ENCODE results near the gene SPINT1. TPM values are rescaled to one million over a fixed set of nuclear protein-coding genes. Genes with fewer than 3 reads are reported as not detected.
A peak's percentile ranks its signal among the peaks of the same experiment; 100 is the strongest.

SPINT1 gene
- total RNA-seq, 3 donors from 2014 or later = 167 to 415 (median 324) TPM

GRCh38 chr15:40844696-40845030 lies 815 bp downstream of the SPINT1 start:
- intact Hi-C loops (cut with DNase I, micrococcal nuclease) = no loop called here
- no peak for TF ChIP-seq CTCF (IDR thresholded peaks at IDR 0.05)
- H3K9me3 ChIP-seq = no peaks in the 10 kb centered on the region
- ATAC-seq (peak; percentile 7), DNase-seq (peak in 2 of 3 donors; percentile 51 to 69)
- H3K36me3 ChIP-seq (ENCODE audit: low read depth) = no peaks in the 10 kb centered on the region
- H3K4me3 ChIP-seq = peak overlapping the region; percentile 65
- peaks cover 11% of the 10 kb centered on the region for H3K4me1 ChIP-seq (ENCODE audit: low read depth)

GRCh38 chr15:40845036-40845435 lies 1.2 kb downstream of the SPINT1 start:
- Histone ChIP-seq H3K4me3 (peak overlapping the region; percentile 65), H3K36me3 (ENCODE audit: low read depth) (no peaks in the 10 kb centered on the region)
- intact Hi-C loops (cut with DNase I, micrococcal nuclease) = no loop called here

GRCh38 chr15:40845511-40846284 lies 1.9 kb downstream of the SPINT1 start:
- H3K4me1 ChIP-seq (ENCODE audit: low read depth) = peaks cover 15% of the 10 kb centered on the region
- DNase-seq (peak; percentile 80 to 89 (median 86)), ATAC-seq (peak; percentile 77)
- no peak for TF ChIP-seq CTCF (IDR thresholded peaks at IDR 0.05)
- H3K4me3 ChIP-seq = peak overlapping the region; percentile 65
- no peaks in the 10 kb centered on the region for H3K9me3 ChIP-seq
- H3K36me3 ChIP-seq (ENCODE audit: low read depth) = no peaks in the 10 kb centered on the region
- intact Hi-C loops (cut with DNase I, micrococcal nuclease) = no loop called here

More at GRCh38 chr15:40845036-40845435, 1.2 kb downstream of the SPINT1 start:
- TF ChIP-seq CTCF (IDR thresholded peaks at IDR 0.05) = no peak
- DNase-seq (no peak), ATAC-seq (no peak)
- no peaks in the 10 kb centered on the region for H3K9me3 ChIP-seq
- peaks cover 11% of the 10 kb centered on the region for H3K4me1 ChIP-seq (ENCODE audit: low read depth)

- peak; percentile 37 for ATAC-seq
- intact Hi-C loops (cut with DNase I, micrococcal nuclease) = no loop called here
Measured at GRCh38 chr15:40846841-40847222, 3.0 kb downstream of the SPINT1 start.

DNA sequence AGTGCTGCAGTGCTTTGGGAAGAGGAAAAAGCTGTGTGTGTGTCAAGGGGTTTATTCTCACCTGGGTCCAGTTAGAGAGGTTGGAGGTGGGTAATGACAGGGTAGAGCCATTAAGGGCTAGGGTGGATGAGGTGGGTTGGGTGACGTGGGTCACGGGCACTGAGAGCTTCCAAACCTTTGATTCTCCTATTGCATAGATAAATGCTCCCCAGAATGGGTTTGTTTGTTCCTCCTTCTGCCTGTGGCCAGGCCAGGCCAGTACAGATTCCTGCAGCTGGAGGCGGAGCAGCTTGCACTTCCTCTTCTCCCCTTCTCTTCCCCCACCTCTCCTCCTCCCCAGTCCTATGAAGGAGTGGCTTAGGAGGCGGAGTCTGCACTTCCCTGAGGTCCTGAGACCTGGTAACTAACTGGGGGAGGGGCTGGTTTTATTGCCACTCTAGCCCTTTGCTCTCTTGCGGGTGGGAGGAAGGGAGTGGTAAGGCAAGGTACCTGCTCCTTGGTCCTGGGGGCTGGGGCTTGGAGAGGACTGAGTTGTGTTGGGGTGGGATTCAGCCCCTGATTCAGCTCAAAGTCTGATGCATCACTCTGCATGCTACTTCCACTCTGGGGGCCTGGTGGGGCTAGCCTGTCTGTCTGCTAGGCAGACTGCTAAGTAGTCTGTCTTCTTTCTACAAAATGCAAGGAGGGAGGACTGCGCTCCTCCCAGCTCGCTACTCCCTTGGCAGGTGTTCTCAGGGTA lies 3.5 kb downstream of the SPINT1 start:
- Histone ChIP-seq H3K4me3 (no peak overlapping the region), H3K36me3 (ENCODE audit: low read depth) (no peaks in the 10 kb centered on the region), H3K9me3 (no peaks in the 10 kb centered on the region), H3K4me1 (ENCODE audit: low read depth) (peaks cover 24% of the 10 kb centered on the region)
- intact Hi-C loops (cut with DNase I, micrococcal nuclease) = no loop called here
- DNase-seq (peak; percentile 83 to 95 (median 87)), ATAC-seq (peak; percentile 73)
- TF ChIP-seq CTCF (IDR thresholded peaks at IDR 0.05) = no peak

More at GRCh38 chr15:40846841-40847222, 3.0 kb downstream of the SPINT1 start:
- no peaks in the 10 kb centered on the region for H3K9me3 ChIP-seq
- H3K4me3 ChIP-seq = no peak overlapping the region
- no peaks in the 10 kb centered on the region for H3K36me3 ChIP-seq (ENCODE audit: low read depth)
- peak in 1 of 3 donors; percentile 51 for DNase-seq
- peaks cover 20% of the 10 kb centered on the region for H3K4me1 ChIP-seq (ENCODE audit: low read depth)
- no peak for TF ChIP-seq CTCF (IDR thresholded peaks at IDR 0.05)

All from mucosa of descending colon (tissue), 3 donors.